Body of pancreas (tissue), 4 donors: ENCODE data around the gene MYO7B.

Experiments used
- CTCF ChIP-seq, 7 experiments: fragments of 450-650 bp in 4 of 7; fragments of 200-600 bp in 3 of 7; sonication (generic) in 3 of 7; IDR thresholded peaks; one replicate each; pipeline ENCODE4 v1.5.1; 2016 to 2019; ENCODE audit warnings: antibody characterized with exemption in 7 of 7
- POLR2A ChIP-seq, 3 donors: fragments of 450-650 bp; IDR thresholded peaks; one replicate each; pipeline ENCODE4 v1.6.1; 2016; ENCODE audit warnings: antibody characterized with exemption in 3 of 3, mild to moderate bottlenecking in 2 of 3

GRCh38 chr2:127599211-127599610 is 63.7 kb downstream of the MYO7B start:
- TF ChIP-seq CTCF (IDR thresholded peaks at IDR 0.05), result no peak
- TF ChIP-seq POLR2A (IDR thresholded peaks at IDR 0.05), result no peak
